COR-L47 (cell line): Measurements from ENCODE around the gene HPN.
"Not testable (repeated sequence)": the region's sequence is repeated elsewhere in the genome, so short reads cannot be mapped to it uniquely, and the experiment has no call there.

Experiments used
- DNase-seq: peaks from one replicate; lab custom pipeline; 2025; lab: John Stamatoyannopoulos, UW

The HPN gene

GRCh38 chr19:35027851-35028599, 13.5 kb upstream of the HPN start:
- no peak for DNase-seq

GRCh38 chr19:35028600-35028885, 13.0 kb upstream of the HPN start:
- DNase-seq: not testable (repeated sequence)

DNA sequence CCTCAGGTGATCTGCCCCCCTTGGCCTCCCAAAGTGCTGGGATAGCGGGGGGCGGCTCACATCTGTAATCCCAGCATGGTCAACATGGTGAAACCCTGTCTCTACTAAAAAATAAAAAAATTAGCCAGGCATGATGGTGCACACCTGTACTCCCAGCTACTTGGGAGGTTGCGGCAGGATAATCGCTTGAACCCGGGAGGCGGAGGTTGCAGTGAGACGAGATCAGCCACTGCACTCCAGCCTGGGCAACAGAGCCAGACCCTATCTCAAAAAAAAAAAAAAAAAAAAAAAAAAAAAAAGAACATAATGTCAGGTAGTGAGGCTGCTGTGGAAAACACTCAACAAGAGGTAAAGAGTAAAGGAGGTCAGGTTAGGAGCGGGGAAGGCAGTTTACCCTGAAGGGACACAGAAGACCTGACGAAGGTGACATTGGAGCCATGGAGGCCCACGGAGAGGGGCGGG, 12.2 kb upstream of the HPN start:
- not testable (repeated sequence) for DNase-seq

DNA sequence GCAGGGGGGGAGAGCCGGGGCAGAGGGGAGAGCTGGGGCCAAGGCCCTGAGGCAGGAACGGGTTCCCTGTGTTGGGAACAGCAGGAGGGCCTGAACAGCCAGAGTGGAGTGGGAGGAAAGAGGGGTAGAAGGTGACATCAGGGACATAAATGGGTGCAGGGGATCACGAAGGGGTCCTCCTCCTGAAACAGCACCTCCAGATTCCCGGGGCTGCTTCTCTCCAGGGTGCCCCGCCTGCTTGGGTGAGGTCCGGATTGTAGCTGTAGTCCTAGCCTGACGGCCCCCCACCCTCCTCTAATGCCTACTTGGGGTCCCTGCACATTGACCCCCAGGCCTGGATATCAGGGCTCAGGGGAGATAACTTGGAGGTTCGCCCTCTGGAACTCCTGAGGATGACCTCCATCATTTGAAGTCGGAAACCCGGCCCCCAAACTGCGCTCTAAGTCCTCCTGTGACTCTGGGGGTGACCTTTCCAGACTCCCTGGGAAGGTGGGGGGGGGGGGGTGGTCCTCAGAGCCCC, 11.7 kb upstream of the HPN start:
- no peak for DNase-seq

DNA sequence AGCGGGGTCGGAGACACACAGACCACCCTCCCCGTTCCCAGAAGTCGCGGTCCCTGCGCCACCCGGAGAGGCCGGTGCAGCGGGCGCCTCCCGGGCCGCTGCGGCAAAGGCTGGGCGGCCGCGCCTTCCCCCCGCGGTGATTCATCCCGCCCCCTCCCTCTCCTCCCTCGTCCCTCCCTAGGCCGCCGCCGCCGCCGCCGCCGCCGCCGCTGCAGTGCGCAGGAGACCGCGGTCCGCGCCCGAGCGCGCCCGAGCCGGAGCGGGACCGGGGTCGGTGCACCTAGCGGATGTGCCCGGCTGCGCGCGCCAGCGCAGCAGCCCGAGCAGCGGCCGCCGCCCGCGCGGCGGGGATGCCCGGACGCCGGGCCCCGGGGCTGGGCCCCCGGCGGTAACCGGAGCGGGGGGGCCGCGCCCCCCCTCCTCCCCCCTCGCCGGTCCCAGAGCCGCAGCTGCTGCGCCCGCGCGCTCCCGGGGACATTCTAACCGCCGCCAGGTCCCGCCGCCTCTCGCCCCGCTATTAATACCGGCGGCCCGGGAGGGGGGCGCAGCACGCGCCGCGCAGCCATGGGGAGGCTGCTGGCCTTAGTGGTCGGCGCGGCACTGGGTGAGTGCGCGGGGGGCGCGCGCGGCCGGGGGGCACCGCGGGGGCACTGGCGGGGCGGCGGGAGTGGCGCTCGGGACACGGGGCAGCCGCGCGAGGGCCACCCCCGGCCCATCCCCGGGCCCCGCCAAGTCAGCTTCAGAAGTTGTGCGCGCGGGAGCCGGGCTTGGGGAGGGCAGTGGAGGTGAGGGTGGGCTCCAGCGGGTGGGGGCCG, 11.1 kb upstream of the HPN start, which contains the start of gene SCN1B:
Gene SCN1B (plus strand): TSS at position 214 of the 815 bp plus-strand sequence. CDS start 351 bp downstream, at position 565.
- peak; percentile 38 for DNase-seq

DNA sequence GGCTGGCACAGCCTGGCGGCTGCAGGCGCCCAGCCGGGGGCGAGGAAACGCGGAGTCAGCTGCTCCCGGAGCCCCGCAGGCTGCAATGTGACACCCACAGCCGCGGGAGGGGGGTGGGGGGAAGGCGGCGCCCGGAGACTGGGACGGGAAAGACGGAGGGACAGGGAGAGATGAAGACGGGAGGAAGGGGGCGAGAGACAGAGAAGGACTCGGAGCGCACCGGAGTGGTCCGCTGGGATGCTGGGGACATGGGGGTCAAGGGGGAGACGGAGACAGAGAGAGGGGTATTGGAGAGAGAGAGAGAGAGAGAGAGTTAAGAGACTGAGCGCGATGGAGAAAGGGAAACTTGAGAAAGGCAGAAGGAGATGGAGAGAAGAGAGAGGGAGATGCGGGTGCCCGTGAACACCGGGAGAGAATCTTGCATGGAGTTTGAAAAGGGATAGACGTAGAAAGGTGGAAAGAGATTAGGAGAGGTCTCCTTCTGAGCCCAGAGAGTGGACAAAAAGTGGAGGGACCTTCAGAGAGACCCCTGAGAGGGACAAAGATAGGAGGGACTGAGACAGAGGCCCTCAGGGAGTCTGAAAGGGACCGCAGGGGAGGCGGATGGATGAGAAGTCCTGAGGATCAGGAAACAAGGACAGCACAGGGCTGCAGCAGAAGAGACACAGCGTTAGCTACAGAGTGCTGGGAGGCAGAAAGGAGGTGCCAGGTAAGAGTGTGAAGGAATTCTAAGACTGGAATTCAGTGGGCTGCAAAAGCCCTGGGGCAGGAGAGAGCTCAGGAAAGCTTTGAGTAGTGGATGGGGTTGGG, 10.2 kb upstream of the HPN start:
- no peak for DNase-seq

GRCh38 chr19:35032356-35032865, 9.1 kb upstream of the HPN start:
- no peak for DNase-seq

GRCh38 chr19:35033067-35034004, 8.2 kb upstream of the HPN start:
- no peak for DNase-seq

DNA sequence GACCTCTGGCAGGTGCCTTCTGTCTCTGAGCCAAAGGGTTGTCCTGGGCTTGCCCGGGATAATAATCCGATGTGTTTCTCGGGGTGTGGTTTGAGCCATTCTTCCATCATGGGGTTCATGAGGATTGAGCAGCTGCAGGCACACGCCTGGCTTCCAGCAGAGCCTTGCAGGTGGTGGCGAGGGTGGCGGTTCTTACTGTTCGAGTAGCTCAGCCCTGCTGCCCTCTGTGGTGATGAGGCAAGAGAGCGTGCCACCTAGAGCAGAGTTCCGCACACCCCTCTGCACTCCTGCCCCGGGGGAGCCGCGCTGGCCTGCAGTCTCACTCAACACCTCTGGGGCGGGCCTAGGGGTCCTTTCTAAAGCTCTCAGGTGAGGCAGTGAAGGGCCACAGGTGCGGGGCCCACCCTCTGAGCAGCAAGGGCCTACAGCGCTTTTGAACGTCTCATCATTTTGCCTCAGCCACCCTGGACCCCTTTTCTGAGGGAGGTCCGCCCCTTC, 7.5 kb upstream of the HPN start:
- peak; percentile 13 for DNase-seq

DNA sequence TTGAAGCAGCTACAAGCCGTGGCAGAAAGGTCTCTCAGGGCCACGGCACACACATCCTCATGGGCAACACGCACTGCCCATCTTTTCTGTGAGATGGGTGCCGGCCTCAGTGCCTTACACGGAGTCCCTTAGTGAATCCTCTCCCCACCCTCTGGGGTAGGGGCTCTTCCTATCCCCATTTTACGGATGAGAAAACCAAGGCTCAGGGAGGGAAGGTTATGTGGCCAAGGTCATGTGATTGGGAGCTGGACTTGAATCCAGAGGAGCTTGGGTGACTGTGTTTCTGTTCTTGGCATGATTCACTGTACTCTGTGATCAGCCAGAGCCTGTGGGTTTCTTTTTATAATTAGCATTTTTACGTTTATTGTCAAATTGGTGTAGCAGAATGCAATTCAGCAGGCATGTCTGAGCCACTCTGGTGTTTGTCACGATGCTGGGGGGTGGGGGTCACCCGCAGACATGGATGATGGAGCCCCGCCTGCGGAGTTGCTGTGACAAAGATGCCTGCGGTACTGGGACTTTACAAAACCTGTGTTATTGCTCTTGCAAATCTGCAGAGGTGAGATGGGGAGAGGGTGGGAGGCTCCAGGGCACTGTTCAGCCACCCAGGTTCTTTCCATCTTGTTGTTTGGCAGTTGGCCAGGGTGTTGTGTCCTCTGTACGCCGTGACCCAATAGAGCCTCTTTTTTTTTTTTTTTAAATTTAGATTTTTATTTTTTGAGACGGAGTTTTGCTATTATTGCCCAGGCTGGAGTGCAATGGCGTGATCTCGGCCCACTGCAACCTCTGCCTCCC, 6.7 kb upstream of the HPN start:
- DNase-seq: no peak

DNA sequence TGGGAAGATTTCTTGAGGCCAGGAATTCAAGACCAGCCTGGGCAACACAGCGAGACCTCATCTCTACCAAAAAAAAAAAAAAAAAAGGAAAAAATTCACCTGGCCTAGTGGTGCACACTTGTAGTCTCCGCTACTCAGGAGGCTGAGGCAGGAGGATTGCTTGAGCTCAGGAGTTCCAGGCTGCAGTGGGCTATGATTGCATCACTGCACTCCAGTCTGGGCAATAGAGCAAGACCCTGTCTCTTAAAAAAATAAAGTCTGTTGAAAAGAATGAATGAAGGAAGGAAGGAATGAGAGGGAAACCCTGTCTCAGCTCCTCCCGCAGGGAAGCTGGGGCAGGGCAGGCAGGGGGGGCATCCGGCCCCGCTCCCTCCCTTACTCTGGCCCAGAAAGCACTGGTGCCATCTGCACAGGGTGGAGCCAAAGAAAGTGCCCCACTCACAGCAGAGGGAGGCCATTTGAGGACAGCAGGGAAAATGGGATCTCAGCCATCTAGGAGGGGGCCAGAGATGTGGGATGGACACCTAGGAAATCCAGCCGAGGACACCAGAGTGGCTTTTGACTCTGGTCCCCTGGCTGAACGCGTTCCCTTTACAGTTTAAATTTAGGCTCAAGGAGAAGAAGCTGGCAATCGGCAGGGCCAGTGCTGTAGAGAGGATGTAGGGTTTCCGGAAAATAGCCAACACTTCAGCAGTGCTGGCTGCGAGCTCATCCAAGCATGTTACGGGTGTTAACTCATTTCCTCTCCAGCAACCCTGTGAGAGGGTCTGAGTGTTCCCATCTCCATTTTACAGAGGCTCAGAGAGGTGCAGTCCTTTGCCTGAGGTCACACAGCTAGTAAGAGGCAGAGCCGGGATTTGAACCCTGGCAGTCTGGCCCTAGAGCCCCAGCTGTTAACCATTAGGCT, 3.6 kb upstream of the HPN start:
- DNase-seq: no peak

- no peak for DNase-seq
Observed at GRCh38 chr19:35038623-35039512, 2.7 kb upstream of the HPN start.

- no peak for DNase-seq
Observed at GRCh38 chr19:35039881-35040825, 1.4 kb upstream of the HPN start.

- DNase-seq: no peak
Observed at GRCh38 chr19:35040826-35041547, 534 bp upstream of the HPN start.

GRCh38 chr19:35042056-35042730, 672 bp downstream of the HPN start:
- DNase-seq: no peak
